Hepatic stellate cell (primary cell): Measurements from ENCODE around the gene ESYT2.

ENCODE experiments used
- DNase-seq: peaks from one replicate; pipeline ENCODE4 v3.0.0; 2011; ENCODE audit warnings: low spot score

The ESYT2 gene

GRCh38 chr7:158695726-158696452 lies 133.4 kb downstream of the ESYT2 start:
- peak; percentile 61 for DNase-seq

- no peak for DNase-seq
Observed at GRCh38 chr7:158695056-158695455, 134.3 kb downstream of the ESYT2 start.

GRCh38 chr7:158694650-158695049 lies 134.7 kb downstream of the ESYT2 start:
- DNase-seq: no peak

GRCh38 chr7:158689488-158689887 lies 139.8 kb downstream of the ESYT2 start:
- no peak for DNase-seq

- DNase-seq: no peak
Observed at GRCh38 chr7:158687406-158687805, 141.9 kb downstream of the ESYT2 start.

- no peak for DNase-seq
Observed at GRCh38 chr7:158685693-158686092, 143.6 kb downstream of the ESYT2 start.

- DNase-seq: peak; percentile 50
Observed at GRCh38 chr7:158684329-158684728, 145.0 kb downstream of the ESYT2 start.

- DNase-seq: no peak
Observed at GRCh38 chr7:158683541-158683940, 145.8 kb downstream of the ESYT2 start.

GRCh38 chr7:158682456-158682855 lies 146.9 kb downstream of the ESYT2 start:
- DNase-seq: no peak
